ENCODE data around the gene RAB23.

Gene RAB23

GRCh38 chr6:57177545-57178265, 44.4 kb downstream of the RAB23 start:
- no peak for TF ChIP-seq CTCF (conservative IDR thresholded peaks at IDR 0.05; ENCODE audit: low read depth)
- no peak for DNase-seq (ENCODE audit: low spot score)
- no peak overlapping the region for H3K27ac ChIP-seq
- CTCF ChIA-PET = no interaction called here
- POLR2A ChIA-PET (ENCODE audit: low non-redundant PET) = no interaction called here

GRCh38 chr6:57174511-57174907, 47.6 kb downstream of the RAB23 start:
- ChIA-PET CTCF (interaction anchor here (0.6 kb wide), 1 partner anchor 272 kb away, joined by 4 read pairs; no protein-coding TSS in a partner anchor), POLR2A (ENCODE audit: low non-redundant PET) (no interaction called here)
- no peak overlapping the region for H3K27ac ChIP-seq
- DNase-seq (ENCODE audit: low spot score) = no peak
- TF ChIP-seq CTCF (conservative IDR thresholded peaks at IDR 0.05; ENCODE audit: low read depth) = no peak

- no peak overlapping the region for H3K27ac ChIP-seq
- DNase-seq (ENCODE audit: low spot score) = peak; percentile 59
- CTCF ChIA-PET = interaction anchor here (0.6 kb wide), 1 partner anchor 271 kb away, joined by 4 read pairs; no protein-coding TSS in a partner anchor
- POLR2A ChIA-PET (ENCODE audit: low non-redundant PET) = no interaction called here
- TF ChIP-seq CTCF (conservative IDR thresholded peaks at IDR 0.05; ENCODE audit: low read depth) = no peak
Observed at GRCh38 chr6:57173886-57174510, 48.1 kb downstream of the RAB23 start.

- ChIA-PET POLR2A (ENCODE audit: low non-redundant PET) (no interaction called here), CTCF (interaction anchor here (0.7 to 0.8 kb wide), 2 partner anchors 48 to 269 kb away, joined by 3 to 5 read pairs; no protein-coding TSS in a partner anchor)
- H3K27ac ChIP-seq = peak overlapping the region; percentile 89
- peak; percentile 40 for DNase-seq (ENCODE audit: low spot score)
- no peak for TF ChIP-seq CTCF (conservative IDR thresholded peaks at IDR 0.05; ENCODE audit: low read depth)
Observed at GRCh38 chr6:57173056-57173885, 48.8 kb downstream of the RAB23 start.

- peak; percentile 81 for DNase-seq (ENCODE audit: low spot score)
- CTCF ChIA-PET = interaction anchor here (0.7 to 1.2 kb wide), 4 partner anchors 49 to 268 kb away, joined by 3 to 5 read pairs (median 4); partner anchors contain the start of genes BEND6 and PRIM2
- POLR2A ChIA-PET (ENCODE audit: low non-redundant PET) = no interaction called here
- TF ChIP-seq CTCF (conservative IDR thresholded peaks at IDR 0.05; ENCODE audit: low read depth) = no peak
- H3K27ac ChIP-seq = peak within 1 kb of the TSS; percentile 89
Observed at GRCh38 chr6:57172136-57173055, 49.7 kb downstream of the RAB23 start, which contains the start of gene BAG2. BAG2 (plus strand) TSS chr6:57172326; CDS start chr6:57172698, 372 bp downstream.
